Embryonic facial prominence (tissue), 1 donor: ENCODE measurements around the gene SYCN.

ENCODE experiments used
- DNase-seq: peaks from one replicate; pipeline ENCODE4 v3.0.0-alpha.2; 2016; ENCODE audit errors: extremely low spot score

Gene SYCN

DNA sequence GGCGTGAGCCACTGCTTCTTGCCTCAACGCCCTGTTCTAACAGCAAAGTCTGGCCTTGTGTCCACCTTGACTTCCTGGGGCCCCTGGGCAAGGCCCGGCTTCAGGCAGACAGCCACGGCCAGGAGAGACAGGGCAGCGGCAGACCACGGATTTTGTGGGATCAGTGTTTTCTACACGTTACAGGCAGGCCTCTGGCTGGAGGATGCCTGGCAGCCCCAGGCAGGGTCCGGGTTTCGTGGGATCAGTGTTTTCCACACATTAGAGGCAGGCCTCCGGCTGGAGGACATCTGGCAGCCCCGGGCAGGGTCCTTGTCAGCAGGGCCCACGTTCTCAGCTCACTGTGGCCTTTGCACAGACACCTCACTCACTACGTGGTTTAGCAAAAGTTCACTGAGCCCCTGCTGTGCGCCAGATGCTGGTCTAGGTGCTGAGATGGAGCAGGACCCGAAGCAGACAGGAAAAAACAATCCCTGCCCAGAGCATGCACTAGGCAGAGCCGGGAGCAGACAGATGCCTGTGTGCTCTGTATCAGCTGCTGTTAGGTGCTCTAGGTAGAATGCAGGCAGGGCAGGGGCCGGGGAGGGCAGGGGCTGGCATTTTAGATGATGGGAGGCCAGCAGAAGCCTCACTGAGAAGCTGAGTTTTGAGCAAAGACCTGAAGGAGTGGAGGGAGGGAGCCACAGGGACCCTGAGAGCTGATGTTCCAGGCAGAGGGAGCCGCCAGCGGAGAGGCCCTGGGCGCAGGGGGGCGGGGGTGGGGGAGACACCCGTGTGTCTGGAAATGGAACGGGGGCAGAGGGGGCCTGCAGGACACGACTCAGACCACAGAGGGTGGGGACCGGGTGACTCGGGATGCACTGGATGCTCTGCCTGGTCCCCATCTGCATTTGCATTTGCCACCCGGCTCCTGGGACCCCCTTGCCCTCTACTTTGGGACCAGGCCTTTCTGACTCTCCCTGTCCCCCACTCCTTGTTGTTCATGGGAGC lies 32.3 kb downstream of the SYCN start:
- no peak for DNase-seq

DNA sequence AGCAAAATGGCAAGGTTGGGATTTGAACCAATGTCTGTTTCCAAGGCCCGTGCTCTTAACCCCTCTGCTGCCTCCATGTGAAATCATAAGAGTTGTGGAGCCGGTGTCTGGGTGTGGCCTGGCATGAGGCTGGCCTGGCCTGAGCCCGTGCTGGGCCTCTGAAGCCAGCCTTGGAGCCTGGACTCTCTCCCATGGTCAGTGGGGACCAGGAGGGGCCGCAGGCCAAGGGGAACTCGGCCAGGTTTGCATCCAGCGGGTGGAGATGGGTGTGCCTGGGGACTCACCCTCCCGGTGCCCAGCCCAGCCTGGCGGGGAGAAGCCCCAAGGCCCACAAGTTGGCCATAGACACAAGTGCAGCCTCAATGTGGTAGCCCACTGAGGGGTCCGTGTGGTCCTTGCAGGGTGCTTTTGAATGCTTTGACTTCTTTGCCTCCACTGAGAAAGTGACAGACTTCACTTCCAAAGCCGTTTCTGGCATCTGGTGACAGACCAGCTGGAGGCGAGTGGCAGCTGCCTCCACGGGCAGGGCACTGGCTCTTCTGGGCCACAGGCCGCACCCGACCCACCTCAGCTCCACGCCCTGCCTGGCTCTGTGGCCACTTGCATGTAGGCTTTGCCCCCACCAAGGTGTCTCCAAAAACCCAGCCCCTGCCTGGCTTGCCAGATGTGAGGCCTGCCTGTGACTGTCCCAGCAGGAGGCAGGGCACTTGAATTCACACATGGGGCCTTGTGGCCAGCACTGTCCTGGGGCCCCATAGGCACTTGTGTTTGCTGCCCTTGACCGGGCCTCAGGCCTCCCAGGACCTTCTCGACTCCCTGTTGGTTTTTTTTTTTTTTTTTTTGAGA lies 33.5 kb downstream of the SYCN start:
- no peak for DNase-seq

DNA sequence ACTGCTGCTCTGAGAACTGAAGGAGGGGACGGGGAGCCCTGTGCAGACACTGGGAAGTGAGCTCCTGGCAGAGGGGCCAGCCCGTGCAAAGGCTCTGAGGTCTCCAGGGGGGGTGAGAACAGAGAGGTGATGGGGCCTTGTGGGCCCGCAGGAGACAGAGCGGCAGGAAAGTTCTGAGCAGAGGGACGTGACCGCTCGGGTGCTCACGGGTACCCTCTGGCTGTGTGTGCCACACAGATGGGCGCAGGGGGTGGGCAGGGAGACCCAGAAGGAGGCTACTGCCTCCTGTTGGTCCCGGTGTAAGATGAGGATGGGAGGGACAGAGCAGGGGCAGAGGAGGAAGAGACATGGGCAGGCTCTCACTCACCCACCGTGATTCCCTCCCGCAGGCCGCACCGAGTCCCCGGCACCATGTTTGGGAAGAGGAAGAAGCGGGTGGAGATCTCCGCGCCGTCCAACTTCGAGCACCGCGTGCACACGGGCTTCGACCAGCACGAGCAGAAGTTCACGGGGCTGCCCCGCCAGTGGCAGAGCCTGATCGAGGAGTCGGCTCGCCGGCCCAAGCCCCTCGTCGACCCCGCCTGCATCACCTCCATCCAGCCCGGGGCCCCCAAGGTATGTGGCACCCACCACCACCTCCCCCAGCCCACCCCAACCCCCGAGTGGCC lies 34.8 kb downstream of the SYCN start:
- no peak for DNase-seq

DNA sequence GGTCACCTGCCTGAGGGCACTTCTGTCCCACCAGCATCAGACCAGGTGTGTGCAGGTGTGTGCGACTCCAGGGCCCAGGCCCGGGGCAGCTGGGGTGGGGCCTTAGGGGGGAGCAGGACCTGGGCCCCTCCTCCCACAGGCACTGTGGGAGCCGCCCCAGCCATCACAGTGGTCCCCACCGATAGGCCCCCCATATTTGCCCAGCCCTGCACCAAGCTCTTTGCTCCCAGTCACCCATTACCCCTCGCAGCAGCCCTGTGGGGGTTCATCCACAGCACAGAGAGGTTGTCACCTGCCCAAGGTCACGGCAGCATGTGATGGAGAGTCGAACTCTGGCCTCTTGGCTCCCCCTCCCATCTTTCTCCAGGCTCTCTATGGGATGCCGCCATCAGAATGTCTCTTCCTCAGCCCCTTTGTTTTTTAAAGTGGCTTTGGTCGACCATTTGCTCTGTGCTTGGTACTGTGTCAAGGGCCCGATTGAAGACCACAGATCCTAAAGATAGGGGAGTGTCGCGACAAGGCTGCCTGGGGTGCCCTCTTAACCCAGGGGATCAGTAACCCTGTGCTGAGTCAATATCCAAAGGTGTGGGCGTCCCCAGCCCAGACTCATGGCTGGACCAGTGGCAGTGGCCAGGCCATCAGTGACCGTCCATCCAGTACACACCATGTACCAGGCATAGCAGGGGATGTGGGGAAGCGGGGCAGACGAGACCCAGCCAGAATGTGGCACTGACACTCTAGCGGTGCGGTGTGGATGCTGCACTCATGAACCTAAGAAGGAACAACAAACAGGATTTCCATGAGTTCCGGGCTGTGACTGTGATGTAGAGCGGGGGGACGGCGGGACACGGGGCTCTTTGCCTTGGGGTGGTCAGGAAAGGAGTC lies 35.6 kb downstream of the SYCN start:
- no peak for DNase-seq

DNA sequence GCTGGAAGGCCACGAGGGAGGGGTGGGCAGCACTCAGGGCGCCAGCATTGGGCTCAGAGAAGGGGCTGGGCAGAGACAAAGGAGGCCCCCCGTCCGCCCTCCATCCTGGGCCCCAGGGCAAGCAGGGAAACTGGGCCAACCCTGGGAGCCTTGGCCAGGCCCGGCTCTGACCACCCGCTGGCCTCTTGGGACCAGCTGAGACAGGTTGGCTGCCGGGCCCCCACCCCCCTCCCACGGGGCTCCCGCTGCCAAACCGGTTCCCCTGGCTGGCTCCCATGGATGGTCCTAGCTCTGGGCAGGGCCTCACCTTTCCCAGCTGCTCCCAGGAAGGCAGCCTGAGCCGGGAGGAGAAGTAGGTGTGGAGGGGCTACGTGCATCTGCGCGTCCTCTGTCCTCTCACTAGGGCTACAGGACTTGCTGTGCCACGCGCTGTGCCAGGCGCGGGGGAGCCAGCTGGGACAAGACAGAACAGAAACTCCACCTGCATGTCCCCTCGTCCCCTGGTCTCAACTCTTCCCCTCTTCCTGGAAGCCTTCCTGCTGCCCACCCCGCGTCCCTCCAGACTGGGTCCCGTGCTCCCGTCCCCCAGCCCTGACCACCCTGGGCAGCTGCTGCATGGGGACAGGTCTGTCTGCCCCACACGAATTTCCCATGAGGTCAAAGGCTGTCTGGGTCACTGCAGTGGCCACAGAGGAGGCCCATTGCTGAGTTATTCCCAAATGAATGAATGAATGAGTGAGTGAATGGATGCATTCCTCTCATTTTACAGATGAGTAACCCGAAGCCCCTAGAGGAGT lies 36.4 kb downstream of the SYCN start:
- no peak for DNase-seq

DNA sequence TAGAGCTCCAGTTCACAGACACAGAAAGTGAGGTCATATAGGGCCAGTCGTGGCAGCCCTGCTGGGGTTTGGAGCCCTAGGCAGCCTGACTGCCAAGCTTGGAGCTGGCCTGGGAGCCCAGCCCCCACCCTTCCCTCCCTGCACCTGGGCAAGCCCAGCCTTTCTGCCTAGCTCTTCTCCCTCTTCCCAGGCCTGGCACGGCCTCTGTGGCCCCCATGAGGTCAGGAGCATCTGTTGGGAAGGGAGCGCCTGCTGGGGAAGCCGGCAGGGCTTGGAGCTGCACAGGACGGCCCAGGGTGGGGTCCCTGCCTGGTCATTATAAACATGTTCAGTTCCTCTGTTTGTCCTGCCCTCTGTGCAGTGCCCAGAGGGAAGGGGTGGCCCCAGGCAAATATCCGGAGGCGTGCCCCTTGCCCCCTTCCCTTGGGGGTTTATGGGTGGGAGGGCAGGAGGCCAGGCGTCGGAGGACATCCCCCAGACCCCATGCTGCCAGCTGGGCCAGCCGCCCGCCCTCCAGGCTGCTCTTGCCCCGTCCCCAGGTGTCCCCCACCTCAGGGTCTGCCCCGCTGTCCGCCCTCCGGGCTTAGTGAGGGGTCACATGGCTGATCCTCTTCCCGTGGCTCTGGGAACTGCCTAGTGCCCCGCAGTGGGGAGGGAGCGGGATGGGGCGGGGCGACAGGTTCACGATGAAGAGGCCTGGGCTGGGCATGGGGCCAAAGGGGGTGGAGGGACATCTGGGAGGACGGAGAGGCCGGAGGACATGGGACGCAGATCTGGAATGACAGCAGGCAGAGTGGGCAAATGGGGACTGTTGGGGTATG lies 37.3 kb downstream of the SYCN start:
- no peak for DNase-seq

DNA sequence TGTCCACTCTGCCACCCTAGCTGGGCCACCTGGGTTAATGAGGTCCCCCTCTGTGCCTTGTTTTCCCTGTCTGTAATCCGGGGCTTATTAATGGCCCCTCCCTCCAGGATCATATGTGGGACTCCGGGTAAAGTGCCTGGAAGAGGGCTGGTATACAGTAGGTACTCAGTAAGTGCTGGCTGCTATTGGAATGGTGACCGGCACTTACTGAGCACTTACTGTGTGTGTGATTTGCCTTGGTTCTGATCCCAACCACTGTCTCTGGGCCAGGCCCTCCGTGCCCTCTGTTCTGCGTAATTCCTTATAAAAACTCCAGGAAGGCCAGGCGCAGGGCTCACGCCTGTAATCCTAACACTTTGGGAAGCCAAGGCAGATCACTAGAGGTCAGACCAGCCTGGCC lies 38.2 kb downstream of the SYCN start:
- DNase-seq, result no peak

DNA sequence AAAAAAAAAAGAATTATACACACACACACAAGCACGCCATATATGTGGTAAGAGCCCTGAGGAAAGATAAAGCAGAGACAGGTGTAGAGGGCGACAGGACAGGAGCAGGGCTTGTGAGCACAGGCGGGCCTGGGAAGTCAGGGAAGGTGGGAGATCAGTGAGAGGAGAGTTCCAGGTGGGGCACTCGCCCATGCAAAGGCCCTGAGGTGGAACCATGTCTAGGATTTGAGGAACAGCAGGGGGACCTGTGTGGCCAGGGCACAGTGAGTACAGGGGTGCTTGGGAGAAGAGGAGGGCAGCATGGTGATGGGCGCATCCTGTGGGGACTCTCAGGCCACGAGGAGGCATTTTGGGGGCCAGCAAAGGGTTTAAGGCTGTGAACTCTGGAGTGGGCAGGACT lies 39.8 kb downstream of the SYCN start:
- no peak for DNase-seq

DNA sequence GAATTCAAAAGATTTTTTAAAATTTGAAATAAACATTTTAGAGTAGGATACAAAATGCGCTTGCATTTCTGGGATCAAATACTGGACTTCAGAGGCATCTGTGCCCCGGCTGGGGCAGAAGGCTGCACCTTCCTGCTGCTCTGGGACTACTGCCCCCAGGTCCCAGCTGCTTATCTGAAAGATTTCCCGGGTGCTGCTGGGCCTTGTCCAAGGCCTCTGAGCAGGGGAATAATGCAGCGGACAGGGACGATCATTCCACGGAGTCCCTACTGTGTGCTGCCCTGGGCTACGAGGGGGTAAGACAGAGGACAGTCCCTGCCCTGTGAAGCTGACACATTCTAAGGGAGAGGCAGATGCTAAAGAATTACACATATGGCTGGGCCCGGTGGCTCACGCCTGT lies 40.4 kb downstream of the SYCN start:
- no peak for DNase-seq

DNA sequence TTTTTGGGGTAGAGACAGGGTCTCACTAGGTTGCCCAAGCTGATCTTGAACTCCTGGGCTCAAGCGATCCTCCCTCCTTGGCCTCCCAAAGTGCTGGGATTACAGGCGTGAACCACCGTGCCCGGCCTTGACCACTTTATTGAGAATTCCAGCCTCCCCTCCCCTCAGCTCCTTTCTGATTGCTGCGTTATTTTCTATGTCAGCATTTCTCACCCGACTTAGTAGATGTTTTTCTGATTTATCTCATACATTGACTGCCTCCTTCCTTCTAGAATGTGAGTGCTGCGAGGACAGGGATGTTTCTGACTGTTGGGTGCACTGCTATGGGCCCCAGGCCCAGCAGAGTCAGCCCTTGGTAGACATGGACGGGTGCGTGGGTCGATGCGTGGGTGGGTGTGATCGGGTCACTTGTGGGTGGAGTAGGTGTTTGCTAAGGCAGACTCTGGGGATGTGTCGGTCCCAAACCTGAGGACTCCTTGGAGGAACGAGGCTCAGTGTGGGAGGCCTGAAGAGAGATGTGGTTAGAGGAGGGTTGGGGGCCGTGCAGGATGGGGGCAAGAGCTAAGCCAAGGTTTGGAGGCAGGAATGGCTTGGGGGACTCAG lies 41.5 kb downstream of the SYCN start:
- no peak for DNase-seq

DNA sequence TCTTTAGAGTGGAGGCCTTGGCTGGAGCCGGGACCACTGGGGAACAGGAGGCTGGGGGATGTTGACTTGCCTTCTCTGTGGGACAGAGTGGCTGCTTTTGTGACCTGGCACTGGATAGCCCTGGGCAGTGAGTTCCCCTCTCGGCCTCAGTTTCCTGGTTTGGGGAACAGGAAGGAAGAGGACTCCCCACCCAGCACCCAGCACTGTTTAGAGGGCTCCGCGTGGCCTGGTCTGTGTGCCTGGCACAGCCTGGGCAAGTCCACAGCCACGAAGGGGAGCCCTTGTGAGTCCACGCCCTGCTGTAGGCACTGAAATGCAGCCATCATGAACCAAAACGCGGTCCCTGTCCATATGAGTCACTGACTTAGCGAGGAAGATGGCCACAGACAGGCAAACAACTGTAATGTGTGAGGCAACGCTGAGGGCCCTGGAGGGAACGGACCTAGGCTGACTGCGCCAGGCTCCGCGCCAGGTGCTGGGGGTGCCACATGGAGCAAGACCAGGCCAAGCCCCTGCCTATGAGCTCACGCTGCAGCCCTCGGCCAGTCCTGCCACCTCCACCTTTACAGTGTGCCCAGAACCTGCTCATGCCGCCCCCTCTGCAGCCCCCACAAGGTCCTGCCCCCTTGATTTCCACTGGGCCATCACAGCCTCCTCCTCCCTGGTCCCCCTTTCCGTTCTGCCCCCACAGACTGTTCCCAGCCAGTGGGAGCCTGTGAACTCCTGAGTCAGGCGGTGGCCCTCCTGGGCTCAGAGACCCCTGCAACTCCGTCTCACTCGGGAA lies 43.0 kb downstream of the SYCN start:
- no peak for DNase-seq

DNA sequence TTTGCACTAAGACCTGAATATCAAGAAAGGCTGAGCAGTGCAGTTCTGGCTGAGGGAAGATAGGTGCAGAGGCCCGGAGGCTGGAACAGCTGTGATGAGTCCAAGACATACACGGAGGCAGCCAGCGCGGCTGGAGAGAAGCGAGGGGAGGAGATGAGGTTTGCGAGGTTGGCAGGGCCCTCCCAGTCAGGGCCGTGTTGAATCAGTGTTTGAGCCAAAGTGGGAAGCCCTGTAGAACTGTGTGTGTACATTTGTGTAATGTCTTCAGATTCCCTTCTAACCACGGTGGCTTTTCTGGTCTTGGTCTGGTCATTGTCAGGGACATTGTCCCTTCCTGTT lies 43.6 kb downstream of the SYCN start:
- DNase-seq, result no peak

DNA sequence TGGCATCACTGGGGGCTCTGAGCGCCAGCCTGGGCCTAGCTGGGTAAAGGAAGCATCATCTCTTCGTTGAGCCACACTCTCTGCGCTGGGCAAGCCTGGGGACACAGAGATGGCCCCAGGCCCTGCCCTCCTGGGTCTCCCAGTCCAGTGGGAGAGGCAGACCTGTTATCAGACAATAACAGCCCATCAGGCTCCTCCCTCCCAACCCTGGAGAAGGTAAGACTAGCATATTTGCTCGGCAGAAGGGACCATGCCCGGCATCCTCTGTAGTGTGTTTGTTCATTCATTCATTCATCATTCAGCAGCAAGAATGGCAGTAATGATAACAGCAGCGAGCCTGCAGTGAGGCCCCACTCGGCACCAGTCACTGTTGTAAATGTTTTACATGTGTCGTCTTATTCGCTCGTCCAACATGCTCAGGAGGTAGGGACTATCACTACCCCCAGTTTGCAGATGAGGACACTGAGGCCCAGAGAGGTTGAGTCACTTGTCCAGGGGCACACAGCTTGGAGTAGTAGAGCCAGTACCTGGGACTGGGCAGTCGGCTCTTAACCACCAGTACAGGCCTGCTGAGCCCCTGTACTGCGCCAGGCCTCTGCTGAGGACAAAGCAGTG lies 45.3 kb downstream of the SYCN start:
- no peak for DNase-seq

DNA sequence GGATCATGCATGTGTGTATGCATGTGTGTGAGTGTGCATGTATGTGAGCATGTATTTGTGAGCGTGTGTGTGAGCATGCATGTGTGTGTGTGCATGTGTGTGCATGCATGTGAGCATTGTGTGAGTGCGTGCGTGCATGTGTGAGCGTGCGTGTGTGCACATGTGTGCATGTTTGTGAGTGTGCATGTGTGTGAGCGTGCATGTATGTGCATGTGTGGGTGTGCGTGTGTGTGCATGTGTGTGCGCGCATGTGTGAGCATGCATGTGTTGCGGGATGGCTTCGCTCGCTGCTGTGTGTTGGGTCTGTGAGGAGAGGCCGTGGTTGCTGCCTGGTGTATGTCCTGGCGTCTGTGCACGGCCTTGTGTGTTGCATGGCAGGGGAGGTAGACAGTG lies 46.1 kb downstream of the SYCN start:
- DNase-seq, result no peak

DNA sequence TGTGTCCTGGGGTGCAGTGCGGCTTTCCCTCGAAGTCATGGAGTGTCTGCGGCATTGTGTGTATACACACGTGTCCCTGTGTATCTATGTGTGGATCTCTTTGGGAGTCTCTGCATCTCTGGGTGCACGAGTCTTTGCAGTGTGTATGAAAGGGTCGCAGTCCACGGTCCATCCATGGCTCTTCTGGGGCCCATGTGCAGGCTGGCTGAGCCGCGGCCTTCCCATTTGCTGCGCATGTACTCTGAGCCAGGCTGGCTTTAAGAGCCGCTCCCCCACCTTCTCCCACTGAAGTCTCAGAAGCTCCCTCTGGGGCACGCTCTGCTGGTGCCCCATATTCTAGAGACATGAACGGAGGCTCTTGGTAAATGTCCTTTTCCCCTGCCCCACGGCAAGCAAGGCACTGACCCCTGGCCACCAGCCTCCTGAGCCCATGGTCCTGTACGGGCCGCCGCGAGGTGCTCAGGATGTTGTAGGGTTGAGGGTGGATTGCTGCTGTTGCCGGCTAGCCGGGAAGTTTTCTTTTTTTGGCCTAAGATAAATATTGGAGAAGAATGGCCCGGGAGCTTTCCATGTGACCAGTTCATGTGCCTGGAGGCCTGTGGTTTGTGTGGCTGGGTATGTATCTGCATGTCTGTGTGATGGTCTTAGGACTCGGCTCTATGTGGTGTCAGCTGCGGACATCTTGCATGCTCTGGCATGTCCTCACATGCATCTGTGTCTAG lies 46.6 kb downstream of the SYCN start:
- no peak for DNase-seq

DNA sequence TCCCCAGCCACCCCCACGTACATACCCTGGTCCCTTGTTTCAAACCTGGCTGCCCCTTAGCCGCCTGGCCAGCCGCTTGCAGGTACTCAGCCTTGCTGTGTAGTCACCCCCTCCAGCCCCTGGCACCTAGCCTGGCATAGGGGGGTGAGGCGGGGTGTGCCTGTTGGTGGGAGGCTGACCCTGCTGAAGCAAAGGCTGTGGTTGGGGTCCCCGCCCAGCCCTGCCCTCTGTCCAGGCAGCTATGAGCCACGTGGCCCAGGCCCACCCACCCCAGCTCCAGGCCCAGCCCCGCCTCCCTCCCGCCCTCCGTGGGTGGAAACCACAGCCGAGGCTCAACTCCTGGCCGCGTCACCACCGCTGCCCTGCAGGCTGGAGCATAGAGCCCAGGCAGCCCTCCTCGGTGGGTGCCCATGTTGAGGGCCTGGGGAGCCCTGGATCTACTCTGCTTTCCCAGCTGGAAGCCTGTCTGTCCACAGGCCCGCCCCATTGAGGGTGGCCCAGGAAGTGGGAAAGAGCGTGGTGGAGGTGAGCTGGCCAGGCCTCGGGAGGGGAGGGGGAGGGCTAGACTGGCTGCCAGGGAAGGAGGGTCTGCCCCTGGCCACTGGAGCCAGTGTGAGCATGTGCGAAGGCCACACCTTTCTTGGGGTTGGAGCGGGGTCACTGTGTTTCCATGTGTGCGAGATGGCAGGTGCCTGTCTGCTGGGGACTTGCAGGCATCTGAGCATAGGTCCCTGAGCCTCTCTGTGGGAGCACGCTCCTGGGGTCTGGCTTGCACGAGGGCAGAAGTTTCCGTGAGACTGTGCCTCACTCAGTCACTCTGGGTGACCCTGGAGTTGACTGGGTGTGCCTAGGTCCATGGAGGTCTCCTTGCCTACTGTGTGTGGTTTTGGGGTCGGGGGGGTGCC lies 47.5 kb downstream of the SYCN start:
- no peak for DNase-seq
